ENCODE data around the gene LYPLA2. TPM values are rescaled to one million over a fixed set of nuclear protein-coding genes. Genes with fewer than 3 reads are reported as not detected.

Gene LYPLA2
- total and polyA plus RNA-seq, 2 experiments from 2014 or later = 46.3 to 48.1 TPM

GRCh38 chr1:23798662-23799142 lies 7.8 kb downstream of the LYPLA2 start:
- no peak overlapping the region for H3K4me3 ChIP-seq
- peaks cover 4% of the 10 kb centered on the region; the same call in 1 of the 2 replicates for H3F3A ChIP-seq (ENCODE audit: insufficient read depth)
- no peaks in the 10 kb centered on the region for H3K9me3 ChIP-seq (ENCODE audit: low read depth)
- H3K27ac ChIP-seq = no peak overlapping the region
- H3K36me3 ChIP-seq (ENCODE audit: low read depth) = no peaks in the 10 kb centered on the region; the same call in 1 of the 2 replicates
- H3K4me2 ChIP-seq (ENCODE audit: unreplicated experiment) = no peak overlapping the region
- no peaks in the 10 kb centered on the region for H3K9me2 ChIP-seq (ENCODE audit: insufficient read depth)
- H3K27me3 ChIP-seq (replicated peaks; ENCODE audit: insufficient read depth) = no peaks in the 10 kb centered on the region
- peaks cover 7% of the 10 kb centered on the region; the same call in 1 of the 2 replicates for H3K4me1 ChIP-seq (ENCODE audit: insufficient read depth)
- H3K79me2 ChIP-seq (ENCODE audit: insufficient read depth) = peaks cover 1% of the 10 kb centered on the region; the same call in 1 of the 2 replicates
- DNase-seq = peak; percentile 21
- TF ChIP-seq EZH2 (IDR thresholded peaks at IDR 0.05; ENCODE audit: insufficient read depth, poor library complexity, severe bottlenecking) (no peak), EZH2phosphoT487 (IDR thresholded peaks at IDR 0.05; ENCODE audit: insufficient read depth, low read depth) (no peak)
- H3K9ac ChIP-seq = no peak overlapping the region
- no peak overlapping the region for H2AFZ ChIP-seq
- no peaks in the 10 kb centered on the region for H4K20me1 ChIP-seq (ENCODE audit: insufficient read depth)
- in situ Hi-C loops (cut with MboI) = no loop called here
- WGBS, 2 experiments (ENCODE audit: low coverage in 1 of 2, low lambda C conversion rate in 2 of 2, missing lambda C conversion rate in 2 of 2) = 93% methylated on average over 11 to 12 of the region's 12 CpGs

- Histone ChIP-seq H3K27ac (no peak overlapping the region; the same call in 1 of the 2 replicates), H3K79me2 (ENCODE audit: insufficient read depth) (no peaks in the 10 kb centered on the region), H3K9ac (peak overlapping the region; percentile 82; the same call in 1 of the 2 replicates), H3K4me3 (peak overlapping the region; percentile 84; the same call in 1 of the 2 replicates), H3K4me1 (ENCODE audit: insufficient read depth) (peaks cover 7% of the 10 kb centered on the region; the same call in 1 of the 2 replicates), H3F3A (ENCODE audit: insufficient read depth) (peaks cover 4% of the 10 kb centered on the region; the same call in 1 of the 2 replicates), H2AFZ (0 out of 2 replicates have a peak overlapping the region, but pooled peaks have one; percentile 90), H4K20me1 (ENCODE audit: insufficient read depth) (no peaks in the 10 kb centered on the region), H3K36me3 (ENCODE audit: low read depth) (no peaks in the 10 kb centered on the region; the same call in 1 of the 2 replicates), H3K27me3 (replicated peaks; ENCODE audit: insufficient read depth) (no peaks in the 10 kb centered on the region), H3K9me3 (ENCODE audit: low read depth) (no peaks in the 10 kb centered on the region), H3K4me2 (ENCODE audit: unreplicated experiment) (peak overlapping the region; percentile 88), H3K9me2 (ENCODE audit: insufficient read depth) (no peaks in the 10 kb centered on the region)
- in situ Hi-C loops (cut with MboI) = no loop called here
- 97 to 100% methylated on average over 7 of the region's 7 CpGs for WGBS, 2 experiments (ENCODE audit: low coverage in 1 of 2, low lambda C conversion rate in 2 of 2, missing lambda C conversion rate in 2 of 2)
- TF ChIP-seq EZH2phosphoT487 (IDR thresholded peaks at IDR 0.05; ENCODE audit: insufficient read depth, low read depth) = no peak
- TF ChIP-seq EZH2 (IDR thresholded peaks at IDR 0.05; ENCODE audit: insufficient read depth, poor library complexity, severe bottlenecking) = no peak
- DNase-seq = no peak
Measured at GRCh38 chr1:23799255-23799569, 8.3 kb downstream of the LYPLA2 start.

GRCh38 chr1:23799570-23800399 lies 8.8 kb downstream of the LYPLA2 start:
- WGBS, 2 experiments (ENCODE audit: low coverage in 1 of 2, low lambda C conversion rate in 2 of 2, missing lambda C conversion rate in 2 of 2) = 3 to 7% methylated on average over 28 to 45 of the region's 48 CpGs
- H3K36me3 ChIP-seq (ENCODE audit: low read depth) = no peaks in the 10 kb centered on the region; the same call in 1 of the 2 replicates
- H3K79me2 ChIP-seq (ENCODE audit: insufficient read depth) = no peaks in the 10 kb centered on the region
- H4K20me1 ChIP-seq (ENCODE audit: insufficient read depth) = no peaks in the 10 kb centered on the region
- H2AFZ ChIP-seq = peak overlapping the region; percentile 90
- DNase-seq = peak; percentile 52
- H3K4me3 ChIP-seq = peak overlapping the region; percentile 84
- peak overlapping the region; percentile 88 for H3K4me2 ChIP-seq (ENCODE audit: unreplicated experiment)
- H3K27ac ChIP-seq = peak overlapping the region; percentile 48
- H3K9me3 ChIP-seq (ENCODE audit: low read depth) = no peaks in the 10 kb centered on the region
- no peaks in the 10 kb centered on the region for H3K27me3 ChIP-seq (replicated peaks; ENCODE audit: insufficient read depth)
- peak overlapping the region; percentile 82 for H3K9ac ChIP-seq
- H3F3A ChIP-seq (ENCODE audit: insufficient read depth) = peaks cover 4% of the 10 kb centered on the region; the same call in 1 of the 2 replicates
- in situ Hi-C loops (cut with MboI) = no loop called here
- TF ChIP-seq EZH2 (IDR thresholded peaks at IDR 0.05; ENCODE audit: insufficient read depth, poor library complexity, severe bottlenecking) (no peak), EZH2phosphoT487 (IDR thresholded peaks at IDR 0.05; ENCODE audit: insufficient read depth, low read depth) (no peak)
- no peaks in the 10 kb centered on the region for H3K9me2 ChIP-seq (ENCODE audit: insufficient read depth)
- peaks cover 7% of the 10 kb centered on the region; the same call in 1 of the 2 replicates for H3K4me1 ChIP-seq (ENCODE audit: insufficient read depth)

- Histone ChIP-seq H3K79me2 (ENCODE audit: insufficient read depth) (no peaks in the 10 kb centered on the region), H3F3A (ENCODE audit: insufficient read depth) (peaks cover 4% of the 10 kb centered on the region; the same call in 1 of the 2 replicates), H3K9me2 (ENCODE audit: insufficient read depth) (no peaks in the 10 kb centered on the region), H3K9me3 (ENCODE audit: low read depth) (no peaks in the 10 kb centered on the region), H3K36me3 (ENCODE audit: low read depth) (no peaks in the 10 kb centered on the region), H3K4me2 (ENCODE audit: unreplicated experiment) (peak within 1 kb of the TSS; percentile 88), H2AFZ (peak within 1 kb of the TSS; percentile 90), H3K4me1 (ENCODE audit: insufficient read depth) (peaks cover 7% of the 10 kb centered on the region; the same call in 1 of the 2 replicates), H3K9ac (peak within 1 kb of the TSS; percentile 82), H3K27ac (peak within 1 kb of the TSS; percentile 48), H3K27me3 (replicated peaks; ENCODE audit: insufficient read depth) (no peaks in the 10 kb centered on the region), H4K20me1 (ENCODE audit: insufficient read depth) (no peaks in the 10 kb centered on the region), H3K4me3 (peak within 1 kb of the TSS; percentile 84)
- in situ Hi-C loops (cut with MboI) = no loop called here
- no peak for TF ChIP-seq EZH2phosphoT487 (IDR thresholded peaks at IDR 0.05; ENCODE audit: insufficient read depth, low read depth)
- no peak for TF ChIP-seq EZH2 (IDR thresholded peaks at IDR 0.05; ENCODE audit: insufficient read depth, poor library complexity, severe bottlenecking)
- DNase-seq = peak; percentile 98
- WGBS, 2 experiments (ENCODE audit: low coverage in 1 of 2, low lambda C conversion rate in 2 of 2, missing lambda C conversion rate in 2 of 2) = 1 to 2% methylated on average over 51 to 82 of the region's 82 CpGs
Measured at GRCh38 chr1:23800400-23801337, 9.7 kb downstream of the LYPLA2 start, which contains the start of gene GALE. Gene GALE, minus strand, starts transcription at chr1:23800754. Its CDS starts 1,747 bp downstream, at chr1:23799007.

Measured in GM23248 (cell line).